BJ (cell line): ENCODE data around the gene APOL4. TPM values are rescaled to one million over a fixed set of nuclear protein-coding genes. Genes with fewer than 3 reads are reported as not detected.

Experiments used
- CTCF ChIA-PET: fragments of 350-600 bp; formaldehyde crosslinking; extraction: SDS; loops from one replicate; lab custom pipeline; 2021; ENCODE audit warnings: antibody characterized with exemption, inconsistent platforms; lab: Yijun Ruan, JAX
- POLR2A ChIA-PET: fragments of 300-600 bp; sonication (Branson Sonifier 250); formaldehyde crosslinking; extraction: SDS; loops from one replicate; lab custom pipeline; 2021; ENCODE audit warnings: antibody characterized with exemption; lab: Charles Lee
- DNase-seq: peaks from one replicate; pipeline ENCODE4 v3.0.0-alpha.2; 2011; ENCODE audit warnings: low read depth
- H3K27me3 ChIP-seq: 2 replicates; pipeline ENCODE4 v1.6.0; 2011; ENCODE audit warnings: low read length; ENCODE audit not compliant: control insufficient read depth, insufficient read depth
- H3K36me3 ChIP-seq: 2 replicates; pipeline ENCODE4 v1.5.1; 2011; ENCODE audit warnings: low read length; ENCODE audit not compliant: control insufficient read depth, insufficient read depth
- H3K4me3 ChIP-seq: 2 replicates; pipeline ENCODE4 v1.5.1; 2011; ENCODE audit warnings: low read depth, mild to moderate bottlenecking, control low read depth, low read length
- CTCF ChIP-seq: IDR thresholded peaks from 2 replicates; pipeline ENCODE4 v1.5.1; 2011; ENCODE audit warnings: low read depth, mild to moderate bottlenecking, control low read depth, inconsistent platforms, low read length, moderate library complexity; ENCODE audit not compliant: insufficient read depth
- polyA plus RNA-seq: library from polyadenylated mRNA; depleted of rRNA; stranded (reverse); fragments of >200 nt; gene quantifications from 2 replicates; pipeline ENCODE4 v1.2.3, GENCODE V29; 2011

The APOL4 gene
- polyA plus RNA-seq, 1 experiment: 0.16 TPM

GRCh38 chr22:36152088-36152487 lies 49.5 kb downstream of the APOL4 start:
- no peak for DNase-seq
- Histone ChIP-seq H3K36me3 (no peaks in the 10 kb centered on the region), H3K4me3 (no peak overlapping the region), H3K27me3 (no peaks in the 10 kb centered on the region)
- ChIA-PET POLR2A (no interaction called here), CTCF (interaction anchor here (0.6 to 3.7 kb wide), 5 partner anchors 10 to 221 kb away, joined by 3 to 25 read pairs (median 4); no protein-coding TSS in a partner anchor)
- TF ChIP-seq CTCF: no peak

- Histone ChIP-seq H3K27me3 (no peaks in the 10 kb centered on the region), H3K36me3 (no peaks in the 10 kb centered on the region), H3K4me3 (no peak overlapping the region)
- no peak for DNase-seq
- ChIA-PET POLR2A (no interaction called here), CTCF (interaction anchor here (0.6 to 3.7 kb wide), 3 partner anchors 9 to 40 kb away, joined by 3 to 25 read pairs (median 4); no protein-coding TSS in a partner anchor)
- no peak for TF ChIP-seq CTCF
These were observed 50.5 kb downstream of the APOL4 start for GRCh38 chr22:36151006-36151595.

GRCh38 chr22:36149441-36149840 lies 52.2 kb downstream of the APOL4 start:
- TF ChIP-seq CTCF: no peak
- DNase-seq: no peak
- Histone ChIP-seq H3K4me3 (no peak overlapping the region), H3K36me3 (no peaks in the 10 kb centered on the region), H3K27me3 (no peaks in the 10 kb centered on the region)
- ChIA-PET POLR2A (no interaction called here), CTCF (interaction anchor here (1.0 to 9.9 kb wide), 2 partner anchors 31 to 308 kb away, joined by 3 to 166 read pairs; no protein-coding TSS in a partner anchor)

- no peak for DNase-seq
These were observed 53.2 kb downstream of the APOL4 start for GRCh38 chr22:36148411-36148810.

More at GRCh38 chr22:36148411-36148810, 53.2 kb downstream of the APOL4 start:
- Histone ChIP-seq H3K4me3 (no peak overlapping the region), H3K36me3 (no peaks in the 10 kb centered on the region), H3K27me3 (no peaks in the 10 kb centered on the region)
- no peak for TF ChIP-seq CTCF
- ChIA-PET POLR2A (no interaction called here), CTCF (interaction anchor here (1.0 to 9.9 kb wide), 2 partner anchors 32 to 307 kb away, joined by 3 to 166 read pairs; no protein-coding TSS in a partner anchor)
